Dedifferentiated amniotic fluid mesenchymal stem cell (primary cell): ENCODE measurements around the gene TFDP2.
A peak's percentile ranks its signal among the peaks of the same experiment; 100 is the strongest.

Experiments
- DNase-seq: peaks from one replicate; pipeline ENCODE4 v3.0.0-alpha.2; 2016; ENCODE audit errors: extremely low spot score

TFDP2 gene

GRCh38 chr3:141965471-141965870 lies 183.9 kb downstream of the TFDP2 start:
- no peak for DNase-seq

- no peak for DNase-seq
These were observed 186.0 kb downstream of the TFDP2 start for GRCh38 chr3:141963301-141963700.

- DNase-seq: no peak
These were observed 188.6 kb downstream of the TFDP2 start for GRCh38 chr3:141960731-141961130.

GRCh38 chr3:141959589-141960554 lies 189.5 kb downstream of the TFDP2 start:
- DNase-seq: peak; percentile 66

GRCh38 chr3:141955175-141955574 lies 194.2 kb downstream of the TFDP2 start:
- no peak for DNase-seq

- no peak for DNase-seq
These were observed 196.7 kb downstream of the TFDP2 start for GRCh38 chr3:141952611-141953010.

- no peak for DNase-seq
These were observed 198.5 kb downstream of the TFDP2 start for GRCh38 chr3:141950572-141951493.

- DNase-seq: no peak
These were observed 199.4 kb downstream of the TFDP2 start for GRCh38 chr3:141949972-141950371.

GRCh38 chr3:141949399-141949798 lies 199.9 kb downstream of the TFDP2 start:
- no peak for DNase-seq

- DNase-seq: no peak
These were observed 203.4 kb downstream of the TFDP2 start for GRCh38 chr3:141945726-141946485.

GRCh38 chr3:141942006-141942405 lies 207.3 kb downstream of the TFDP2 start:
- DNase-seq: no peak

GRCh38 chr3:141941093-141941492 lies 208.3 kb downstream of the TFDP2 start:
- no peak for DNase-seq

- DNase-seq: peak; percentile 46
These were observed 209.1 kb downstream of the TFDP2 start for GRCh38 chr3:141940194-141940776.

- DNase-seq: no peak
These were observed 209.6 kb downstream of the TFDP2 start for GRCh38 chr3:141939759-141940158.

GRCh38 chr3:141938011-141938500 lies 211.3 kb downstream of the TFDP2 start:
- no peak for DNase-seq

- DNase-seq: no peak
These were observed 215.0 kb downstream of the TFDP2 start for GRCh38 chr3:141934354-141934753.

GRCh38 chr3:141933421-141934300 lies 215.7 kb downstream of the TFDP2 start:
- no peak for DNase-seq

GRCh38 chr3:141930801-141931200 lies 218.5 kb downstream of the TFDP2 start:
- no peak for DNase-seq

- DNase-seq: no peak
These were observed 219.9 kb downstream of the TFDP2 start for GRCh38 chr3:141929341-141929995.
